Kidney epithelial cell (primary cell): Measurements from ENCODE around the gene SHISA4. TPM values are rescaled to one million over a fixed set of nuclear protein-coding genes. Genes with fewer than 3 reads are reported as not detected.

Experiments
- DNase-seq: peaks from one replicate; pipeline ENCODE4 v3.0.0-alpha.2; 2010; ENCODE audit warnings: low read depth
- H3K27me3 ChIP-seq: 2 replicates; pipeline ENCODE4 v1.6.0; 2011; ENCODE audit warnings: low read length; ENCODE audit not compliant: control insufficient read depth, insufficient read depth
- H3K36me3 ChIP-seq: 2 replicates; pipeline ENCODE4 v1.5.1; 2011; ENCODE audit warnings: low read length; ENCODE audit not compliant: control insufficient read depth, insufficient read depth
- H3K4me3 ChIP-seq: 2 replicates; pipeline ENCODE4 v1.5.1; 2011; ENCODE audit warnings: low read depth, mild to moderate bottlenecking, control low read depth, low read length
- CTCF ChIP-seq: IDR thresholded peaks from 2 replicates; pipeline ENCODE4 v1.5.1; 2011; ENCODE audit warnings: mild to moderate bottlenecking, moderate library complexity, low read length, control low read depth, inconsistent platforms; ENCODE audit not compliant: insufficient read depth, poor library complexity, severe bottlenecking
- total RNA-seq: library from RNA; depleted of rRNA; stranded (reverse); fragments of >200 nt; gene quantifications from 2 replicates; pipeline ENCODE4 v1.2.3, GENCODE V29; 2015

SHISA4 gene
- total RNA-seq, 1 donor from 2014 or later: 22.6 TPM

GRCh38 chr1:201902198-201902597 is 13.5 kb downstream of the SHISA4 start:
- Histone ChIP-seq H3K27me3 (no peaks in the 10 kb centered on the region), H3K4me3 (no peak overlapping the region)
- no peak for TF ChIP-seq CTCF

GRCh38 chr1:201903135-201903534 is 14.4 kb downstream of the SHISA4 start:
- no peak overlapping the region for H3K4me3 ChIP-seq
- DNase-seq: no peak
- H3K27me3 ChIP-seq: no peaks in the 10 kb centered on the region
- no peak for TF ChIP-seq CTCF
- H3K36me3 ChIP-seq: no peaks in the 10 kb centered on the region

More at GRCh38 chr1:201902198-201902597, 13.5 kb downstream of the SHISA4 start:
- H3K36me3 ChIP-seq: no peaks in the 10 kb centered on the region
- no peak for DNase-seq

GRCh38 chr1:201904579-201904978 is 15.9 kb downstream of the SHISA4 start:
- Histone ChIP-seq H3K36me3 (no peaks in the 10 kb centered on the region), H3K27me3 (peaks cover 3% of the 10 kb centered on the region), H3K4me3 (no peak overlapping the region)
- peak; percentile 62 for DNase-seq
- no peak for TF ChIP-seq CTCF

- TF ChIP-seq CTCF: no peak
- H3K27me3 ChIP-seq: peaks cover 3% of the 10 kb centered on the region
- no peak for DNase-seq
- H3K4me3 ChIP-seq: no peak overlapping the region
- no peaks in the 10 kb centered on the region for H3K36me3 ChIP-seq
Observed at GRCh38 chr1:201905234-201905890, 16.7 kb downstream of the SHISA4 start.

- H3K27me3 ChIP-seq: peaks cover 3% of the 10 kb centered on the region
- H3K36me3 ChIP-seq: no peaks in the 10 kb centered on the region
- H3K4me3 ChIP-seq: no peak overlapping the region
- TF ChIP-seq CTCF: no peak
- no peak for DNase-seq
Observed at GRCh38 chr1:201906336-201906735, 17.6 kb downstream of the SHISA4 start.

GRCh38 chr1:201907621-201908020 is 18.9 kb downstream of the SHISA4 start:
- TF ChIP-seq CTCF: no peak
- H3K4me3 ChIP-seq: no peak overlapping the region
- peaks cover 3% of the 10 kb centered on the region for H3K27me3 ChIP-seq
- H3K36me3 ChIP-seq: no peaks in the 10 kb centered on the region
- DNase-seq: no peak
